HCT116 (cell line): ENCODE data around the gene DNAJA2. TPM values are rescaled to one million over a fixed set of nuclear protein-coding genes. Genes with fewer than 3 reads are reported as not detected.

Experiments
- ATAC-seq: fragments of 200-7000 bp; cut with Tn5 transposase; 2 replicates; pipeline ENCODE4 v1.9.1; 2020; ENCODE audit warnings: mild to moderate bottlenecking, moderate library complexity
- BruUV-seq: library from RNA; stranded (reverse); fragments of 400-500 nt; replicated peaks from 2 replicates; lab custom pipeline; 2021; lab: Mats Ljungman, UMichigan
- CTCF ChIA-PET: fragments of 300-600 bp; sonication (Branson Sonifier 250); formaldehyde crosslinking; loops from one replicate; lab custom pipeline; 2021; ENCODE audit warnings: antibody characterized with exemption; lab: Charles Lee
- POLR2A ChIA-PET: fragments of 300-600, 350-600 bp; sonication (Branson Sonifier 250); formaldehyde crosslinking; loops from one replicate; lab custom pipeline; 2021; ENCODE audit warnings: antibody characterized with exemption; lab: Charles Lee
- RAD21 ChIA-PET, 2 experiments: fragments of 300-600 bp; sonication (Branson Sonifier 250); formaldehyde crosslinking; loops; one replicate each; lab custom pipeline; 2023; ENCODE audit warnings: low total read pairs in 2 of 2; ENCODE audit not compliant: uncharacterized antibody in 2 of 2, unreplicated experiment in 2 of 2, low non-redundant PET in 1 of 2; lab: Charles Lee
- DNase-seq: peaks from one replicate; pipeline ENCODE4 v3.0.0-alpha.2; 2010; ENCODE audit warnings: low read depth, low spot score
- H2AFZ ChIP-seq: fragments of 200-600 bp; shearing (Covaris generic), sonication (generic); 2 replicates; pipeline ENCODE4 v1.6.1; 2017; ENCODE audit warnings: low read depth, mixed run types, mixed read lengths, antibody characterized with exemption, low read length; ENCODE audit not compliant: poor library complexity, severe bottlenecking
- H3K27ac ChIP-seq: 2 replicates; pipeline ENCODE4 v1.5.1; 2012; ENCODE audit warnings: low read depth, low read length
- H3K27me3 ChIP-seq: fragments of 200-600 bp; sonication (generic); 2 replicates; pipeline ENCODE4 v1.6.1; 2016; ENCODE audit warnings: mixed run types, low read length, mixed read lengths; ENCODE audit not compliant: insufficient read depth
- H3K36me3 ChIP-seq, 2 experiments: fragments of 200-500 bp in 1 of 2; fragments of 200-600 bp in 1 of 2; sonication (Bioruptor generic) in 1 of 2; sonication (generic) in 1 of 2; 2 replicates each; pipeline versions ENCODE4 v1.5.1 to v1.6.1; 2014 to 2016; ENCODE audit warnings: low read length in 2 of 2, inconsistent platforms in 1 of 2, mixed read lengths in 1 of 2, mixed run types in 1 of 2; ENCODE audit not compliant: insufficient read depth in 2 of 2, control insufficient read depth in 1 of 2
- H3K4me1 ChIP-seq, 2 experiments: fragments of 200-600 bp in 1 of 2; sonication (generic) in 1 of 2; 2 replicates each; pipeline versions ENCODE4 v1.5.1 to v1.6.1; 2012 to 2017; ENCODE audit warnings: low read length in 2 of 2, inconsistent platforms in 1 of 2, mild to moderate bottlenecking in 1 of 2, mixed read lengths in 1 of 2, mixed run types in 1 of 2, moderate library complexity in 1 of 2; ENCODE audit not compliant: insufficient read depth in 2 of 2, control insufficient read depth in 1 of 2
- H3K4me2 ChIP-seq: fragments of 200-600 bp; sonication (generic); 2 replicates; pipeline ENCODE4 v1.6.1; 2017; ENCODE audit warnings: mixed run types, low read length, mixed read lengths
- H3K4me3 ChIP-seq, 2 experiments: fragments of 200-600 bp in 1 of 2; sonication (generic) in 1 of 2; replicated peaks in 1 of 2; 2 replicates each; pipeline ENCODE4 v1.5.1; 2011 to 2016; ENCODE audit warnings: low read length in 2 of 2, control low read depth in 1 of 2, low read depth in 1 of 2, mild to moderate bottlenecking in 1 of 2, mixed read lengths in 1 of 2, mixed run types in 1 of 2
- H3K79me2 ChIP-seq: fragments of 200-600 bp; sonication (generic); 2 replicates; pipeline ENCODE4 v1.6.1; 2017; ENCODE audit warnings: mild to moderate bottlenecking, mixed run types, low read length, moderate library complexity, mixed read lengths; ENCODE audit not compliant: insufficient read depth
- H3K9ac ChIP-seq: fragments of 200-600 bp; sonication (generic); 2 replicates; pipeline ENCODE4 v1.6.1; 2016; ENCODE audit warnings: low read length, mixed read lengths
- H3K9me2 ChIP-seq: fragments of 200-600 bp; sonication (generic), shearing (Covaris generic); 2 replicates; pipeline ENCODE4 v1.6.1; 2017; ENCODE audit warnings: mixed run types, mild to moderate bottlenecking, moderate library complexity; ENCODE audit not compliant: insufficient read depth
- H3K9me3 ChIP-seq, 2 experiments: fragments of 200-500 bp in 1 of 2; fragments of 200-600 bp in 1 of 2; sonication (Bioruptor generic) in 1 of 2; sonication (generic) in 1 of 2; 2 replicates each; pipeline ENCODE4 v1.6.1; 2014 to 2017; ENCODE audit warnings: low read length in 2 of 2, mixed read lengths in 2 of 2, inconsistent platforms in 1 of 2, low read depth in 1 of 2, mild to moderate bottlenecking in 1 of 2, mixed run types in 1 of 2, moderate library complexity in 1 of 2; ENCODE audit not compliant: control insufficient read depth in 1 of 2, insufficient read depth in 1 of 2
- H4K20me1 ChIP-seq: fragments of 200-600 bp; sonication (generic), shearing (Covaris generic); 2 replicates; pipeline ENCODE4 v1.6.1; 2017; ENCODE audit warnings: mixed run types, mild to moderate bottlenecking, moderate library complexity; ENCODE audit not compliant: insufficient read depth
- EGR1 ChIP-seq: IDR thresholded peaks from 2 replicates; pipeline ENCODE4 v1.6.1; 2012; ENCODE audit warnings: low read depth
- POLR2A ChIP-seq: IDR thresholded peaks from 2 replicates; pipeline ENCODE4 v1.7.0; 2011; ENCODE audit warnings: borderline replicate concordance; ENCODE audit not compliant: insufficient read depth, insufficient read length; ENCODE audit errors: extremely low read depth
- POLR2AphosphoS5 ChIP-seq: IDR thresholded peaks from 2 replicates; pipeline ENCODE4 v1.6.1; 2011; ENCODE audit warnings: mild to moderate bottlenecking, low read depth, low read length, moderate library complexity
- SIN3A ChIP-seq: IDR thresholded peaks from 2 replicates; pipeline ENCODE4 v1.6.1; 2012; ENCODE audit warnings: low read depth
- TCF7L2 ChIP-seq: IDR thresholded peaks from 2 replicates; pipeline ENCODE4 v1.7.0; 2011; ENCODE audit warnings: borderline replicate concordance, inconsistent platforms; ENCODE audit not compliant: insufficient read depth, insufficient read length; ENCODE audit errors: extremely low read depth
- ZNF274 ChIP-seq: fragments of 200-500 bp; sonication (Bioruptor generic); IDR thresholded peaks from 2 replicates; pipeline ENCODE4 v1.6.1; 2014; ENCODE audit warnings: mild to moderate bottlenecking, low read depth, low read length, inconsistent platforms
- intact Hi-C: fragments of 100-400 bp; cut with micrococcal nuclease; formaldehyde crosslinking; loops from 2 replicates; pipeline ENCODE4 v1.10.0; 2022
- total RNA-seq: library from RNA; stranded (reverse); gene quantifications from one replicate; pipeline ENCODE4 v1.2.1, GENCODE V29; 2021; ENCODE audit not compliant: unreplicated experiment
- TF ChIP-seq, protein P1 (sequence below): IDR thresholded peaks from 2 replicates; pipeline ENCODE4 v1.6.1; 2012; ENCODE audit warnings: low read depth

Gene DNAJA2
- total RNA-seq, 1 experiment from 2014 or later: 68.2 TPM

DNA sequence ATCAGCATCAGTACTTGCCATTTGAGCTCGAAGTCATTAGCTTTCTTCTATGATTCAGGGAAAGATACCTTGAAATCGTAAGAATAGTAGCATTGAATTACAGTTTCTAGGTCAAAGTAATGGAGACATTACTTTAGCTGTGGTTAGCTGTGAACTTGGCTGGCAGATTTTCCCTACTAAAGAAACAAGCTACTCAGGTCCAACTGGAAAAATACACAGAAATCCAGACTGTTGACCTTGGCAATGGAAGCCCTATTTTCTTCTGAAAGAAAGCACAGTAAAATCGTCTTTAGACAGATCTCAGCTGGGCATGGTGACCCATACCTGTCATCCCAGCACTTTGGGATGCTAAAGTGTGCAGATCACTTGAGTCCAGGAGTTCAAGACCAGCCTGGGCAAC is 13.4 kb upstream of the DNAJA2 start:
- intact Hi-C loops: no loop called here

DNA sequence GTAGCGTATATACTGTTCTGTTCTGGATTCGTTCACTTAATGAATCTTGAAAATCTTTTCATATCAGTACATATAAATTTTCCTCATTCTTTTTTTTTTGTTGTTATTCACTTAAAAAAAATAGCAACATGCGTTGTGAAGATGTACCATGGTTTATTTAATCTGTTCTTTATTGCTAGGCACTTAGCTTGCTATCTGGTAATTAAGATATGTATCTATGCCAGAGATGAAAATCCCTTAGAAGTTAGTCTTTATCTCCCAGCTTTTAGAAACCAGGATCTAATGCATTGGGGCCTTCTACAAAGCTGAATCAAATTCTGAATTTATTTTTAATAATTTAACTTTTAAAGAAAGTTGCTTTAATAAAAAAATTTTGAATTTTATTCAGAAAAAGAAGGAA is 13.0 kb upstream of the DNAJA2 start:
- POLR2A ChIA-PET: interaction anchor here (1.1 to 1.2 kb wide), 2 partner anchors 9 to 10 kb away, joined by 3 read pairs; no protein-coding TSS in a partner anchor
- ATAC-seq: no peak
- no TSS peak for BruUV-seq

More for the DNA sequence above, 13.4 kb upstream of the DNAJA2 start:
- H3K36me3 ChIP-seq: no peaks in the 10 kb centered on the region
- no peaks in the 10 kb centered on the region for H3K9me2 ChIP-seq
- no peak for DNase-seq
- no peaks in the 10 kb centered on the region for H3K27me3 ChIP-seq
- no peak overlapping the region for H3K4me3 ChIP-seq
- no peaks in the 10 kb centered on the region for H3K9me3 ChIP-seq
- no peak overlapping the region for H3K9ac ChIP-seq
- no peak overlapping the region for H3K27ac ChIP-seq
- no peaks in the 10 kb centered on the region for H4K20me1 ChIP-seq
- ChIA-PET RAD21 (no interaction called here), POLR2A (interaction anchor here (1.1 to 1.2 kb wide), 2 partner anchors 8 to 11 kb away, joined by 3 read pairs; no protein-coding TSS in a partner anchor), CTCF (no interaction called here)
- BruUV-seq: no TSS peak
- H2AFZ ChIP-seq: no peak overlapping the region
- H3K79me2 ChIP-seq: no peaks in the 10 kb centered on the region
- H3K4me1 ChIP-seq: no peaks in the 10 kb centered on the region
- no peak for ATAC-seq
- TF ChIP-seq POLR2AphosphoS5: no peak
- no peak for TF ChIP-seq POLR2A
- no peak for TF ChIP-seq EGR1
- no peak for TF ChIP-seq ZNF274
- TF ChIP-seq TCF7L2: no peak
- no peak overlapping the region for H3K4me2 ChIP-seq

More for the DNA sequence above, 13.0 kb upstream of the DNAJA2 start:
- Histone ChIP-seq H3K9me3 (no peaks in the 10 kb centered on the region), H3K4me2 (no peak overlapping the region), H3K79me2 (no peaks in the 10 kb centered on the region), H3K4me1 (no peaks in the 10 kb centered on the region), H3K9me2 (no peaks in the 10 kb centered on the region), H3K9ac (no peak overlapping the region), H3K36me3 (no peaks in the 10 kb centered on the region), H2AFZ (no peak overlapping the region), H3K27me3 (no peaks in the 10 kb centered on the region), H3K27ac (no peak overlapping the region), H3K4me3 (no peak overlapping the region), H4K20me1 (no peaks in the 10 kb centered on the region)
- intact Hi-C loops: no loop called here
- ChIA-PET CTCF (no interaction called here), RAD21 (no interaction called here)
- TF ChIP-seq, protein P1, sequence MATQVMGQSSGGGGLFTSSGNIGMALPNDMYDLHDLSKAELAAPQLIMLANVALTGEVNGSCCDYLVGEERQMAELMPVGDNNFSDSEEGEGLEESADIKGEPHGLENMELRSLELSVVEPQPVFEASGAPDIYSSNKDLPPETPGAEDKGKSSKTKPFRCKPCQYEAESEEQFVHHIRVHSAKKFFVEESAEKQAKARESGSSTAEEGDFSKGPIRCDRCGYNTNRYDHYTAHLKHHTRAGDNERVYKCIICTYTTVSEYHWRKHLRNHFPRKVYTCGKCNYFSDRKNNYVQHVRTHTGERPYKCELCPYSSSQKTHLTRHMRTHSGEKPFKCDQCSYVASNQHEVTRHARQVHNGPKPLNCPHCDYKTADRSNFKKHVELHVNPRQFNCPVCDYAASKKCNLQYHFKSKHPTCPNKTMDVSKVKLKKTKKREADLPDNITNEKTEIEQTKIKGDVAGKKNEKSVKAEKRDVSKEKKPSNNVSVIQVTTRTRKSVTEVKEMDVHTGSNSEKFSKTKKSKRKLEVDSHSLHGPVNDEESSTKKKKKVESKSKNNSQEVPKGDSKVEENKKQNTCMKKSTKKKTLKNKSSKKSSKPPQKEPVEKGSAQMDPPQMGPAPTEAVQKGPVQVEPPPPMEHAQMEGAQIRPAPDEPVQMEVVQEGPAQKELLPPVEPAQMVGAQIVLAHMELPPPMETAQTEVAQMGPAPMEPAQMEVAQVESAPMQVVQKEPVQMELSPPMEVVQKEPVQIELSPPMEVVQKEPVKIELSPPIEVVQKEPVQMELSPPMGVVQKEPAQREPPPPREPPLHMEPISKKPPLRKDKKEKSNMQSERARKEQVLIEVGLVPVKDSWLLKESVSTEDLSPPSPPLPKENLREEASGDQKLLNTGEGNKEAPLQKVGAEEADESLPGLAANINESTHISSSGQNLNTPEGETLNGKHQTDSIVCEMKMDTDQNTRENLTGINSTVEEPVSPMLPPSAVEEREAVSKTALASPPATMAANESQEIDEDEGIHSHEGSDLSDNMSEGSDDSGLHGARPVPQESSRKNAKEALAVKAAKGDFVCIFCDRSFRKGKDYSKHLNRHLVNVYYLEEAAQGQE: no peak
- TF ChIP-seq SIN3A: no peak
- TF ChIP-seq ZNF274: no peak
- no peak for DNase-seq
